SK-N-SH (cell line): ENCODE data around the gene TUBB3. TPM values are rescaled to one million over a fixed set of nuclear protein-coding genes. Genes with fewer than 3 reads are reported as not detected.

Source experiments
- CTCF ChIA-PET: fragments of 300-600, 350-600 bp; formaldehyde crosslinking; extraction: SDS; loops from one replicate; lab custom pipeline; 2021; lab: Yijun Ruan, JAX
- POLR2A ChIA-PET: fragments of 350-600 bp; sonication (Branson Sonifier 250); formaldehyde crosslinking; extraction: SDS; loops from one replicate; lab custom pipeline; 2020; ENCODE audit warnings: antibody characterized with exemption, inconsistent platforms; lab: Yijun Ruan, JAX
- DNase-seq: peaks from one replicate; pipeline ENCODE4 v3.0.0; 2012
- H2AFZ ChIP-seq: fragments of 200-600 bp; sonication (generic); 2 replicates; pipeline ENCODE4 v1.8.1; 2016; ENCODE audit warnings: antibody characterized with exemption, mild to moderate bottlenecking, low read depth
- H3F3A ChIP-seq: fragments of 200-600 bp; sonication (generic); replicated peaks from 2 replicates; pipeline ENCODE3; 2016; ENCODE audit warnings: antibody characterized with exemption, mild to moderate bottlenecking; ENCODE audit not compliant: insufficient read depth
- H3K27ac ChIP-seq, 2 experiments: fragments of 200-500 bp in 1 of 2; fragments of 200-600 bp in 1 of 2; sonication (Bioruptor generic) in 1 of 2; sonication (generic), shearing (Covaris generic) in 1 of 2; 2 replicates each; pipeline versions ENCODE4 v1.5.1 to v1.6.1; 2014 to 2016; ENCODE audit warnings: low read depth in 2 of 2, inconsistent platforms in 1 of 2, low read length in 1 of 2, mild to moderate bottlenecking in 1 of 2, mixed read lengths in 1 of 2
- H3K27me3 ChIP-seq: fragments of 200-600 bp; sonication (generic), shearing (Covaris generic); 2 replicates; pipeline ENCODE4 v1.6.1; 2016; ENCODE audit warnings: mixed run types; ENCODE audit not compliant: insufficient read depth
- H3K36me3 ChIP-seq, 2 experiments: fragments of 200-500 bp in 1 of 2; fragments of 200-600 bp in 1 of 2; sonication (Bioruptor generic) in 1 of 2; sonication (generic) in 1 of 2; replicated peaks in 1 of 2; 2 replicates each; pipeline versions ENCODE3 to v1.5.1; 2014 to 2016; ENCODE audit warnings: low read length in 1 of 2, mild to moderate bottlenecking in 1 of 2; ENCODE audit not compliant: insufficient read depth in 2 of 2, control insufficient read depth in 1 of 2
- H3K4me1 ChIP-seq, 2 experiments: fragments of 200-500 bp in 1 of 2; fragments of 200-600 bp in 1 of 2; sonication (Bioruptor generic) in 1 of 2; sonication (generic), shearing (Covaris generic) in 1 of 2; 2 replicates each; pipeline versions ENCODE4 v1.5.1 to v1.6.1; 2014 to 2016; ENCODE audit warnings: low read depth in 1 of 2, low read length in 1 of 2, mixed run types in 1 of 2; ENCODE audit not compliant: insufficient read depth in 2 of 2, control insufficient read depth in 1 of 2
- H3K4me2 ChIP-seq: fragments of 200-600 bp; sonication (generic), shearing (Covaris generic); 2 replicates; pipeline ENCODE4 v1.6.1; 2017; ENCODE audit warnings: mixed run types
- H3K4me3 ChIP-seq, 2 experiments: fragments of 200-500 bp in 1 of 2; fragments of 200-600 bp in 1 of 2; sonication (Bioruptor generic) in 1 of 2; sonication (generic), shearing (Covaris generic) in 1 of 2; 2 replicates each; pipeline versions ENCODE4 v1.5.1 to v1.8.1; 2014 to 2016; ENCODE audit warnings: low read depth in 2 of 2, inconsistent platforms in 1 of 2, low read length in 1 of 2, mild to moderate bottlenecking in 1 of 2, mixed read lengths in 1 of 2, moderate library complexity in 1 of 2
- H3K79me2 ChIP-seq: fragments of 200-600 bp; sonication (generic); 2 replicates; pipeline ENCODE4 v1.8.1; 2017; ENCODE audit warnings: mild to moderate bottlenecking; ENCODE audit not compliant: insufficient read depth
- H3K9ac ChIP-seq: fragments of 200-600 bp; sonication (generic); 2 replicates; pipeline ENCODE4 v1.6.1; 2017; ENCODE audit warnings: mixed run types
- H3K9me2 ChIP-seq: fragments of 200-600 bp; sonication (generic); 2 replicates; pipeline ENCODE4 v1.6.1; 2017; ENCODE audit warnings: mixed run types
- H3K9me3 ChIP-seq: fragments of 200-600 bp; sonication (generic); 2 replicates; pipeline ENCODE4 v1.6.1; 2017; ENCODE audit warnings: mixed run types, mild to moderate bottlenecking, moderate library complexity
- H4K20me1 ChIP-seq: fragments of 200-600 bp; sonication (generic); 2 replicates; pipeline ENCODE4 v1.6.1; 2017; ENCODE audit warnings: mild to moderate bottlenecking, mixed run types; ENCODE audit not compliant: insufficient read depth
- CHD2 ChIP-seq: fragments of 150-350 bp; IDR thresholded peaks from 2 replicates; pipeline ENCODE4 v1.6.1; 2018; ENCODE audit warnings: low read length; ENCODE audit not compliant: partially characterized antibody
- ELF1 ChIP-seq: IDR thresholded peaks from 2 replicates; pipeline ENCODE4 v1.4.0; 2012
- EZH2phosphoT487 ChIP-seq: fragments of 200-600 bp; sonication (generic); IDR thresholded peaks from 2 replicates; pipeline ENCODE4 v1.6.1; 2017; ENCODE audit warnings: low read depth, mixed run types, mild to moderate bottlenecking, antibody characterized with exemption, moderate library complexity, borderline replicate concordance
- FOSL2 ChIP-seq: IDR thresholded peaks from 2 replicates; pipeline ENCODE4 v1.4.0; 2012; ENCODE audit warnings: low read depth, mild to moderate bottlenecking, moderate library complexity, borderline replicate concordance
- FOXJ3 ChIP-seq: sonication (generic); formaldehyde crosslinking; IDR thresholded peaks from 2 replicates; pipeline ENCODE4 v1.5.1; 2020; ENCODE audit warnings: mild to moderate bottlenecking, missing genetic modification reagents
- GABPA ChIP-seq: IDR thresholded peaks from 2 replicates; pipeline ENCODE4 v1.4.0; 2012; ENCODE audit warnings: low read depth, mild to moderate bottlenecking
- POLR2AphosphoS5 ChIP-seq: IDR thresholded peaks from 2 replicates; pipeline ENCODE4 v1.6.1; 2012; ENCODE audit warnings: low read depth, low read length
- RCOR1 ChIP-seq: fragments of 150-350 bp; IDR thresholded peaks from 2 replicates; pipeline ENCODE4 v1.6.1; 2017; ENCODE audit warnings: antibody characterized with exemption, low read length
- TAF1 ChIP-seq: IDR thresholded peaks from 2 replicates; pipeline ENCODE4 v1.6.1; 2012; ENCODE audit warnings: low read depth, mild to moderate bottlenecking, low read length, moderate library complexity, borderline replicate concordance
- WGBS: methylation state at CpG from one replicate; pipeline ENCODE4 v1.1.6; 2017; ENCODE audit warnings: low lambda C conversion rate; 5-methylcytosine and 5-hydroxymethylcytosine counted together
- polyA plus RNA-seq, 3 experiments: library from polyadenylated mRNA; depleted of rRNA; stranded (reverse); fragments of >200 nt; gene quantifications; 2 replicates each; pipeline ENCODE4 v1.2.3, GENCODE V29; 2012
- TF ChIP-seq, protein P1 (sequence below): IDR thresholded peaks from 2 replicates; pipeline ENCODE4; 2012
- TF ChIP-seq, protein P2 (sequence below): IDR thresholded peaks from 2 replicates; pipeline ENCODE4 v1.6.1; 2012; ENCODE audit warnings: mild to moderate bottlenecking, low read depth, low read length, moderate library complexity
- TF ChIP-seq, protein P3 (sequence below): fragments of 200-600 bp; sonication (generic); IDR thresholded peaks from 2 replicates; pipeline ENCODE4 v1.6.1; 2017; ENCODE audit warnings: antibody characterized with exemption, mild to moderate bottlenecking, moderate library complexity
- TF ChIP-seq, protein P4 (sequence below): fragments of 150-350 bp; IDR thresholded peaks from 2 replicates; pipeline ENCODE4 v1.6.1; 2016; ENCODE audit warnings: mild to moderate bottlenecking, low read depth, low read length

TUBB3 gene
- polyA plus RNA-seq, 1 of the 3 experiments (the other 2 are of a cell fraction): 428 TPM

DNA sequence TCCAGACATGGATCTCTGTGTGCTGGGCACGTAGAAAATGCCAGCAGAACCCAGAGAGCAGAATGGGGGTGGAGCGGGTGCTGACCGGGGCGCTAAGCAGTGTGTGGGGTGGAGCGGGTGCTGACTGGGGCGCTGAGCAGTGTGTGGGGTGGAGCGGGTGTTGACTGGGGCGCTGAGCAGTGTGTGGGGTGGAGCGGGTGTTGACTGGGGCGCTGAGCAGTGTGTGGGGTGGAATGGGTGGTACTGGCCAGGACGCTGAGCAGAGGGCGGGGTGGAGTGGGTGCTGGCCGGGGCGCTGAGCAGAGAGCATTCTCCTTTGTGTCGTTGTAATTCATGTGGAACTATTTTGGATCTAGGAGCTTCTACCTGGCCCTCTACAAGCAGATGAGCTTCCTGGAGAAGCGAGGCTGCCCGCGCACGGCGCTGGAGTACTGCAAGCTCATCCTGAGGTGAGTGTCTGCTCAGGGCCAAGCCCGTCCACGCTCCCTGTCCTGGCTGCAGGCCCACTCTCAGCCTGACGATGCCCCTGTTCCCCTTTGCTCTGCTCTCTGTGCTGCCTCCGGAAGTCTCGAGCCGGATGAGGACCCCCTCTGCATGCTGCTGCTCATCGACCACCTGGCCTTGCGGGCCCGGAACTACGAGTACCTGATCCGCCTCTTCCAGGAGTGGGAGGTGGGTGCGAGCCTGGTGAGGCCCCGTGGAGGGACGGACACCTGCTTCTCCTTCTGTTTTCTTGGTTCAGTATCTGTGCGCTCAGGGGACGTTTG is 24.8 kb upstream of the TUBB3 start:
- no peaks in the 10 kb centered on the region for H3K27me3 ChIP-seq
- H2AFZ ChIP-seq: no peak overlapping the region
- CTCF ChIA-PET: interaction anchor here (0.8 to 1.2 kb wide), 3 partner anchors 10 to 38 kb away, joined by 3 to 4 read pairs (median 3); no protein-coding TSS in a partner anchor
- POLR2A ChIA-PET: no interaction called here
- H3K36me3 ChIP-seq: peaks cover 36 to 57% of the 10 kb centered on the region in 2 experiments
- H3F3A ChIP-seq: no peaks in the 10 kb centered on the region
- DNase-seq: no peak
- WGBS: 96% methylated on average over 24 of the region's 36 CpGs
- H3K4me2 ChIP-seq: no peak overlapping the region
- H3K4me3 ChIP-seq: no peak overlapping the region
- TF ChIP-seq POLR2AphosphoS5: no peak
- TF ChIP-seq FOSL2: no peak
- H4K20me1 ChIP-seq: no peaks in the 10 kb centered on the region
- no peak overlapping the region for H3K9ac ChIP-seq
- no peaks in the 10 kb centered on the region for H3K79me2 ChIP-seq
- H3K4me1 ChIP-seq: no peaks in the 10 kb centered on the region
- H3K9me3 ChIP-seq: no peaks in the 10 kb centered on the region
- no peak overlapping the region for H3K27ac ChIP-seq
- no peaks in the 10 kb centered on the region for H3K9me2 ChIP-seq

DNA sequence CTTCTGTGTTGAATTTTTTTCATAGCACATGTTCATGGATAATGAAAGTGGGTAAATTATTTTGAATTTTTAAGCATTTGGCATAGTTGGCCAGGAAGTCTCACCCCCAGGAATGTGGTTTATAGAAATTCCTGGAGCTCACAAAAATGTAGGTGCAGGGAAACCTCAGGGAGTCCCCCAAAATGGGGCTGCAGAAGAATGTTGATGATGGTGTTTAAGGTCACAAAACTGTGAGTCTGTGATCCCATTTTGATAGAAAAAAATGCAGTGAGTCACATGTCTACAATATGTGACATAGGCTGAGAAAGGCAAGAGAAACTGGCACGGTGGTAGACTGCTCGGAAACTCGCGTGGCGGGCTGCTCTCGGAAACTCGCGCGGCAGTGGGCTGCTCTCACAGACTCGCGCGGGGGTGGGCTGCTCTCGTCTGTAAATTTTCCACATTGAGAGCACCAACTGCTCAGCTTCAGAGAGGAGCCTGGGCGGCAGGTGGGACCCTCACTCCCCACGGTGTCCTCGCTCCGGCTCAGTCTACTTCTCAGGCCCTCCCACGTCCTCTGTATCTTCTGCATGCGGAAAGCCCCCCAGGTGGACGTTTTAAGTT is 23.2 kb upstream of the TUBB3 start:
- Histone ChIP-seq H3F3A (no peaks in the 10 kb centered on the region), H3K4me1 (no peaks in the 10 kb centered on the region), H3K36me3 (peaks cover 30 to 63% of the 10 kb centered on the region in 2 experiments), H3K27me3 (no peaks in the 10 kb centered on the region), H2AFZ (no peak overlapping the region), H3K9ac (no peak overlapping the region), H3K9me2 (no peaks in the 10 kb centered on the region), H3K4me3 (no peak overlapping the region), H3K9me3 (no peaks in the 10 kb centered on the region), H4K20me1 (no peaks in the 10 kb centered on the region), H3K27ac (no peak overlapping the region), H3K79me2 (no peaks in the 10 kb centered on the region), H3K4me2 (no peak overlapping the region)
- POLR2A ChIA-PET: interaction anchor here (1.0 kb wide), 1 partner anchor 26 kb away, joined by 3 read pairs; the partner anchor contains the start of gene TCF25
- DNase-seq: no peak
- CTCF ChIA-PET: interaction anchor here (1.4 kb wide), 1 partner anchor 9 kb away, joined by 4 read pairs; no protein-coding TSS in a partner anchor
- WGBS: 97% methylated on average over 20 of the region's 20 CpGs
- TF ChIP-seq, protein P1, sequence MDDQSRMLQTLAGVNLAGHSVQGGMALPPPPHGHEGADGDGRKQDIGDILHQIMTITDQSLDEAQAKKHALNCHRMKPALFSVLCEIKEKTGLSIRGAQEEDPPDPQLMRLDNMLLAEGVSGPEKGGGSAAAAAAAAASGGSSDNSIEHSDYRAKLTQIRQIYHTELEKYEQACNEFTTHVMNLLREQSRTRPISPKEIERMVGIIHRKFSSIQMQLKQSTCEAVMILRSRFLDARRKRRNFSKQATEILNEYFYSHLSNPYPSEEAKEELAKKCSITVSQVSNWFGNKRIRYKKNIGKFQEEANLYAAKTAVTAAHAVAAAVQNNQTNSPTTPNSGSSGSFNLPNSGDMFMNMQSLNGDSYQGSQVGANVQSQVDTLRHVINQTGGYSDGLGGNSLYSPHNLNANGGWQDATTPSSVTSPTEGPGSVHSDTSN: no peak
- TF ChIP-seq EZH2phosphoT487: no peak
- TF ChIP-seq, protein P2, sequence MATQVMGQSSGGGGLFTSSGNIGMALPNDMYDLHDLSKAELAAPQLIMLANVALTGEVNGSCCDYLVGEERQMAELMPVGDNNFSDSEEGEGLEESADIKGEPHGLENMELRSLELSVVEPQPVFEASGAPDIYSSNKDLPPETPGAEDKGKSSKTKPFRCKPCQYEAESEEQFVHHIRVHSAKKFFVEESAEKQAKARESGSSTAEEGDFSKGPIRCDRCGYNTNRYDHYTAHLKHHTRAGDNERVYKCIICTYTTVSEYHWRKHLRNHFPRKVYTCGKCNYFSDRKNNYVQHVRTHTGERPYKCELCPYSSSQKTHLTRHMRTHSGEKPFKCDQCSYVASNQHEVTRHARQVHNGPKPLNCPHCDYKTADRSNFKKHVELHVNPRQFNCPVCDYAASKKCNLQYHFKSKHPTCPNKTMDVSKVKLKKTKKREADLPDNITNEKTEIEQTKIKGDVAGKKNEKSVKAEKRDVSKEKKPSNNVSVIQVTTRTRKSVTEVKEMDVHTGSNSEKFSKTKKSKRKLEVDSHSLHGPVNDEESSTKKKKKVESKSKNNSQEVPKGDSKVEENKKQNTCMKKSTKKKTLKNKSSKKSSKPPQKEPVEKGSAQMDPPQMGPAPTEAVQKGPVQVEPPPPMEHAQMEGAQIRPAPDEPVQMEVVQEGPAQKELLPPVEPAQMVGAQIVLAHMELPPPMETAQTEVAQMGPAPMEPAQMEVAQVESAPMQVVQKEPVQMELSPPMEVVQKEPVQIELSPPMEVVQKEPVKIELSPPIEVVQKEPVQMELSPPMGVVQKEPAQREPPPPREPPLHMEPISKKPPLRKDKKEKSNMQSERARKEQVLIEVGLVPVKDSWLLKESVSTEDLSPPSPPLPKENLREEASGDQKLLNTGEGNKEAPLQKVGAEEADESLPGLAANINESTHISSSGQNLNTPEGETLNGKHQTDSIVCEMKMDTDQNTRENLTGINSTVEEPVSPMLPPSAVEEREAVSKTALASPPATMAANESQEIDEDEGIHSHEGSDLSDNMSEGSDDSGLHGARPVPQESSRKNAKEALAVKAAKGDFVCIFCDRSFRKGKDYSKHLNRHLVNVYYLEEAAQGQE: no peak
- TF ChIP-seq RCOR1: no peak
- TF ChIP-seq ELF1: no peak
- TF ChIP-seq TAF1: no peak
- TF ChIP-seq, protein P3, sequence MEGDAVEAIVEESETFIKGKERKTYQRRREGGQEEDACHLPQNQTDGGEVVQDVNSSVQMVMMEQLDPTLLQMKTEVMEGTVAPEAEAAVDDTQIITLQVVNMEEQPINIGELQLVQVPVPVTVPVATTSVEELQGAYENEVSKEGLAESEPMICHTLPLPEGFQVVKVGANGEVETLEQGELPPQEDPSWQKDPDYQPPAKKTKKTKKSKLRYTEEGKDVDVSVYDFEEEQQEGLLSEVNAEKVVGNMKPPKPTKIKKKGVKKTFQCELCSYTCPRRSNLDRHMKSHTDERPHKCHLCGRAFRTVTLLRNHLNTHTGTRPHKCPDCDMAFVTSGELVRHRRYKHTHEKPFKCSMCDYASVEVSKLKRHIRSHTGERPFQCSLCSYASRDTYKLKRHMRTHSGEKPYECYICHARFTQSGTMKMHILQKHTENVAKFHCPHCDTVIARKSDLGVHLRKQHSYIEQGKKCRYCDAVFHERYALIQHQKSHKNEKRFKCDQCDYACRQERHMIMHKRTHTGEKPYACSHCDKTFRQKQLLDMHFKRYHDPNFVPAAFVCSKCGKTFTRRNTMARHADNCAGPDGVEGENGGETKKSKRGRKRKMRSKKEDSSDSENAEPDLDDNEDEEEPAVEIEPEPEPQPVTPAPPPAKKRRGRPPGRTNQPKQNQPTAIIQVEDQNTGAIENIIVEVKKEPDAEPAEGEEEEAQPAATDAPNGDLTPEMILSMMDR: no peak
- TF ChIP-seq GABPA: no peak
- TF ChIP-seq, protein P4, sequence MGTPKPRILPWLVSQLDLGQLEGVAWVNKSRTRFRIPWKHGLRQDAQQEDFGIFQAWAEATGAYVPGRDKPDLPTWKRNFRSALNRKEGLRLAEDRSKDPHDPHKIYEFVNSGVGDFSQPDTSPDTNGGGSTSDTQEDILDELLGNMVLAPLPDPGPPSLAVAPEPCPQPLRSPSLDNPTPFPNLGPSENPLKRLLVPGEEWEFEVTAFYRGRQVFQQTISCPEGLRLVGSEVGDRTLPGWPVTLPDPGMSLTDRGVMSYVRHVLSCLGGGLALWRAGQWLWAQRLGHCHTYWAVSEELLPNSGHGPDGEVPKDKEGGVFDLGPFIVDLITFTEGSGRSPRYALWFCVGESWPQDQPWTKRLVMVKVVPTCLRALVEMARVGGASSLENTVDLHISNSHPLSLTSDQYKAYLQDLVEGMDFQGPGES: no peak
- no peak for TF ChIP-seq FOXJ3 (CRISPR knock-in tag)
- no peak for TF ChIP-seq CHD2
